HepG2 (cell line): ENCODE measurements around the gene PDPK1. TPM values are rescaled to one million over a fixed set of nuclear protein-coding genes. Genes with fewer than 3 reads are reported as not detected.

ENCODE experiments used
- ARID2 ChIP-seq: sonication (generic); formaldehyde crosslinking; IDR thresholded peaks from 2 replicates; pipeline ENCODE4 v1.8.1; 2022; ENCODE audit warnings: mild to moderate bottlenecking, missing genetic modification reagents, borderline replicate concordance
- BCLAF1 ChIP-seq: fragments of 450-650 bp; IDR thresholded peaks from 2 replicates; pipeline ENCODE4 v1.6.1; 2017; ENCODE audit warnings: mild to moderate bottlenecking
- ELF1 ChIP-seq: sonication (generic); formaldehyde crosslinking; IDR thresholded peaks from 2 replicates; pipeline ENCODE4 v1.4.0; 2020; ENCODE audit warnings: missing genetic modification reagents
- FOSL2 ChIP-seq: sonication (generic); formaldehyde crosslinking; IDR thresholded peaks from 2 replicates; pipeline ENCODE4 v1.4.0; 2020; ENCODE audit warnings: missing genetic modification reagents
- HCFC1 ChIP-seq: fragments of 150-350 bp; IDR thresholded peaks from 2 replicates; pipeline ENCODE4 v1.6.1; 2014; ENCODE audit warnings: low read depth, low read length
- HINFP ChIP-seq: sonication (generic); formaldehyde crosslinking; IDR thresholded peaks from 2 replicates; pipeline ENCODE4 v1.4.0; 2020; ENCODE audit warnings: low read depth, mild to moderate bottlenecking, missing genetic modification reagents
- HIVEP1 ChIP-seq: sonication (generic); formaldehyde crosslinking; IDR thresholded peaks from 2 replicates; pipeline ENCODE4 v1.4.0; 2020; ENCODE audit warnings: mild to moderate bottlenecking, missing genetic modification reagents
- HNRNPLL ChIP-seq: fragments of 200-400 bp; formaldehyde crosslinking; IDR thresholded peaks from 2 replicates; pipeline ENCODE4 v1.6.1; 2017; ENCODE audit warnings: mild to moderate bottlenecking, low read depth, low read length; ENCODE audit not compliant: poor library complexity, severe bottlenecking
- MAX ChIP-seq: IDR thresholded peaks from 2 replicates; pipeline ENCODE4 v1.6.1; 2012; ENCODE audit warnings: inconsistent platforms
- MBD4 ChIP-seq: IDR thresholded peaks from 2 replicates; pipeline ENCODE4 v1.6.1; 2012; ENCODE audit warnings: low read length, inconsistent platforms, borderline replicate concordance
- REXO4 ChIP-seq: sonication (generic); formaldehyde crosslinking; IDR thresholded peaks from 2 replicates; pipeline ENCODE4 v1.8.0; 2022; ENCODE audit warnings: missing genetic modification reagents, mild to moderate bottlenecking, borderline replicate concordance
- RXRA ChIP-seq: sonication (generic); formaldehyde crosslinking; IDR thresholded peaks from 2 replicates; pipeline ENCODE4 v1.5.1; 2020; ENCODE audit warnings: missing genetic modification reagents
- SOX5 ChIP-seq: IDR thresholded peaks from 2 replicates; pipeline ENCODE4 v1.6.1; 2016; ENCODE audit warnings: borderline replicate concordance
- TCF12 ChIP-seq, 2 experiments: fragments of 450-650 bp in 1 of 2; sonication (generic) in 1 of 2; formaldehyde crosslinking in 1 of 2; IDR thresholded peaks; 2 replicates each; pipeline versions ENCODE4 v1.6.1 to v1.8.0; 2017 to 2022; ENCODE audit warnings: antibody characterized with exemption in 1 of 2, mild to moderate bottlenecking in 1 of 2, missing genetic modification reagents in 1 of 2, moderate library complexity in 1 of 2
- TEAD3 ChIP-seq: optimal IDR thresholded peaks from 2 replicates; pipeline ENCODE3; 2016; ENCODE audit warnings: borderline replicate concordance
- THRA ChIP-seq: sonication (generic); formaldehyde crosslinking; IDR thresholded peaks from 2 replicates; pipeline ENCODE4 v1.4.0; 2020; ENCODE audit warnings: missing genetic modification reagents, borderline replicate concordance
- TOE1 ChIP-seq: sonication (generic); formaldehyde crosslinking; IDR thresholded peaks from 2 replicates; pipeline ENCODE4 v1.4.0; 2020; ENCODE audit warnings: mild to moderate bottlenecking, missing genetic modification reagents
- WIZ ChIP-seq: sonication (generic); formaldehyde crosslinking; IDR thresholded peaks from 2 replicates; pipeline ENCODE4 v1.5.1; 2020; ENCODE audit warnings: mild to moderate bottlenecking, missing genetic modification reagents
- ZNF547 ChIP-seq: sonication (generic); formaldehyde crosslinking; IDR thresholded peaks from 2 replicates; pipeline ENCODE4 v1.5.1; 2020; ENCODE audit warnings: mild to moderate bottlenecking, missing genetic modification reagents
- ZNF704 ChIP-seq: sonication (generic); formaldehyde crosslinking; IDR thresholded peaks from 2 replicates; pipeline ENCODE4 v1.8.1; 2023; ENCODE audit warnings: mild to moderate bottlenecking, inconsistent platforms, moderate library complexity, missing genetic modification reagents, borderline replicate concordance
- polyA plus RNA-seq, 8 experiments: library from polyadenylated mRNA; depleted of rRNA in 3 of 8; stranded (reverse) in 7 of 8; unstranded in 1 of 8; fragments of >200 nt; fragmentation: Illumina TruSeq in 4 of 8; extraction: Trizol in 4 of 8; gene quantifications; 2 replicates each; pipeline versions ENCODE4 v1.2.1 to v1.2.3, GENCODE V29; 2011 to 2016; ENCODE audit warnings: low read depth in 4 of 8, missing spikeins in 1 of 8, mixed read lengths in 1 of 8; ENCODE audit not compliant: insufficient read depth in 1 of 8
- total RNA-seq, 5 experiments: library from RNA; depleted of rRNA; stranded (reverse); fragments of >200 nt; fragmentation: Illumina TruSeq; extraction: Trizol; gene quantifications; 2 replicates each; pipeline ENCODE4 v1.2.3, GENCODE V29; 2016; ENCODE audit warnings: low read depth in 1 of 5

PDPK1 gene
- total and polyA plus RNA-seq, 2 of the 13 experiments (the other 11 are each of a cell fraction or from before 2014, with no cell fraction given), result 59.6 to 129 TPM

- TF ChIP-seq ZNF704 (CRISPR knock-in tag) (0 out of 2 replicates have a peak, but pooled peaks have one; percentile 14), HCFC1 (peak; percentile 44; the same call in 1 of the 2 replicates), WIZ (CRISPR knock-in tag) (no peak), HINFP (CRISPR knock-in tag) (no peak), HIVEP1 (CRISPR knock-in tag) (no peak), REXO4 (CRISPR knock-in tag) (no peak), TCF12 (IDR thresholded peaks at IDR 0.05) (no peak), TCF12 (CRISPR knock-in tag; IDR thresholded peaks at IDR 0.05) (no peak), HNRNPLL (no peak), TOE1 (CRISPR knock-in tag) (no peak), ELF1 (CRISPR knock-in tag) (no peak), THRA (CRISPR knock-in tag) (no peak), MAX (peak; percentile 40), ZNF547 (CRISPR knock-in tag) (no peak), ARID2 (no peak), TEAD3 (CRISPR knock-in tag) (peak; percentile 60), BCLAF1 (no peak), RXRA (CRISPR knock-in tag) (peak; percentile 7; the same call in 1 of the 2 replicates), MBD4 (no peak), SOX5 (CRISPR knock-in tag) (no peak), FOSL2 (no peak)
Measured at GRCh38 chr16:2513405-2514332, 24.2 kb upstream of the PDPK1 start, which contains the start of gene ATP6V0C (continued).
